ENCODE data around the gene ABL1. TPM values are rescaled to one million over a fixed set of nuclear protein-coding genes. Genes with fewer than 3 reads are reported as not detected.

Gene ABL1
- total RNA-seq, 1 donor from 2014 or later = 113 TPM

DNA sequence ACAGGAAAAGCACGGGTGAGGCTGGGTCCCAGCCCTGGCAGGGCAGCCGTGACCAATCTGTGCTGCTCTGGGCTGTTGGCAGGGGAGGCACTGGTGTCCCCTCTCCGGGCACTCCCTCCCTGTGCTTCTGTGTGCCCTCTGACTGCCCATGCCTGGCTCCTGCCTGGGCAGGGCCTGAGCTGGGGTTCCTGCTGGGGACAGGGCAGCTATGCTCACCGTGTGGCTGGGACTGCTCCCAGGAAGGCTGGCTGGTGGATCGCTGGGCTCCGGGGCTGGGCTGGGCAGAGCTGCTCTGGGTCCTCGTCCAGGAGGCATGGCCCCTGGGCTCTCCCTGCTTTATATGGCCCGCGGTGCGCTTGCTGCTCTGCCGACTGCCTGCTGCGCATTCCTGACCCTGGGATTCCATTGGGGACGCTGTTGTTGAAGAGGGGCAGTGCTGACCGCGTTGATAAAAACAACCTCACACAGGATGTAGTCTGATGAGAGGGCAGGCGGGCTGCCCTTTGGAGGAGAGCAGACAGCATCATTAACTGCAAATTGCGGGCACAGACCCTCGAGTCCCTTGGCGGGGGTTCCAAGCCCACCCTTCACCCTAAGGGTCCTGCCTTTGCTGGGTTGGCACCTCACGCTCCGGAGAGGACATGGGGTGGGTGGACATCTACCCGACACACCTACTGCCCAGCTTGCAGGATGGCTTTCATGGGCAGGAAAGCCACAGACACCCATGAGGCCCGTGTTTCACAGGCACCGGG lies 60.6 kb downstream of the ABL1 start:
- Histone ChIP-seq H3K79me2 (ENCODE audit: insufficient read depth, low read length) (peaks cover 5% of the 10 kb centered on the region), H3K4me2 (ENCODE audit: low read length) (no peak overlapping the region), H3K4me1 (ENCODE audit: insufficient read depth, low read length) (peaks cover 5% of the 10 kb centered on the region), H4K20me1 (ENCODE audit: insufficient read depth, low read length) (peaks cover 58% of the 10 kb centered on the region), H3K9me3 (ENCODE audit: insufficient read depth, low read depth, low read length) (no peaks in the 10 kb centered on the region), H3K27ac (ENCODE audit: low read depth, low read length) (no peak overlapping the region), H3K36me3 (ENCODE audit: insufficient read depth, low read length) (peaks cover 8% of the 10 kb centered on the region), H3K27me3 (ENCODE audit: insufficient read depth, low read length) (no peaks in the 10 kb centered on the region), H2AFZ (ENCODE audit: low read depth, low read length) (no peak overlapping the region), H3K4me3 (ENCODE audit: insufficient read depth, low read depth, low read length) (no peak overlapping the region), H3K9ac (ENCODE audit: low read length) (no peak overlapping the region)
- Mint-ChIP-seq H3K27ac (ENCODE audit: unreplicated experiment) (no peak overlapping the region), H3K4me3 (ENCODE audit: unreplicated experiment) (no peak overlapping the region), H3K36me3 (ENCODE audit: low read depth, unreplicated experiment) (peaks cover 4% of the 10 kb centered on the region), H3K9me3 (ENCODE audit: unreplicated experiment) (no peaks in the 10 kb centered on the region), H3K4me1 (ENCODE audit: low read depth, unreplicated experiment) (no peaks in the 10 kb centered on the region), H3K27me3 (ENCODE audit: low read depth, unreplicated experiment) (no peaks in the 10 kb centered on the region)
- no peak for TF ChIP-seq EZH2 (IDR thresholded peaks at IDR 0.05; ENCODE audit: insufficient read depth, low read length)
- TF ChIP-seq, protein P1, sequence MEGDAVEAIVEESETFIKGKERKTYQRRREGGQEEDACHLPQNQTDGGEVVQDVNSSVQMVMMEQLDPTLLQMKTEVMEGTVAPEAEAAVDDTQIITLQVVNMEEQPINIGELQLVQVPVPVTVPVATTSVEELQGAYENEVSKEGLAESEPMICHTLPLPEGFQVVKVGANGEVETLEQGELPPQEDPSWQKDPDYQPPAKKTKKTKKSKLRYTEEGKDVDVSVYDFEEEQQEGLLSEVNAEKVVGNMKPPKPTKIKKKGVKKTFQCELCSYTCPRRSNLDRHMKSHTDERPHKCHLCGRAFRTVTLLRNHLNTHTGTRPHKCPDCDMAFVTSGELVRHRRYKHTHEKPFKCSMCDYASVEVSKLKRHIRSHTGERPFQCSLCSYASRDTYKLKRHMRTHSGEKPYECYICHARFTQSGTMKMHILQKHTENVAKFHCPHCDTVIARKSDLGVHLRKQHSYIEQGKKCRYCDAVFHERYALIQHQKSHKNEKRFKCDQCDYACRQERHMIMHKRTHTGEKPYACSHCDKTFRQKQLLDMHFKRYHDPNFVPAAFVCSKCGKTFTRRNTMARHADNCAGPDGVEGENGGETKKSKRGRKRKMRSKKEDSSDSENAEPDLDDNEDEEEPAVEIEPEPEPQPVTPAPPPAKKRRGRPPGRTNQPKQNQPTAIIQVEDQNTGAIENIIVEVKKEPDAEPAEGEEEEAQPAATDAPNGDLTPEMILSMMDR (IDR thresholded peaks at IDR 0.05; ENCODE audit: insufficient read depth, low read depth, low read length) = no peak
- no peak for FAIRE-seq
- no peak for DNase-seq (ENCODE audit: low read depth)

DNA sequence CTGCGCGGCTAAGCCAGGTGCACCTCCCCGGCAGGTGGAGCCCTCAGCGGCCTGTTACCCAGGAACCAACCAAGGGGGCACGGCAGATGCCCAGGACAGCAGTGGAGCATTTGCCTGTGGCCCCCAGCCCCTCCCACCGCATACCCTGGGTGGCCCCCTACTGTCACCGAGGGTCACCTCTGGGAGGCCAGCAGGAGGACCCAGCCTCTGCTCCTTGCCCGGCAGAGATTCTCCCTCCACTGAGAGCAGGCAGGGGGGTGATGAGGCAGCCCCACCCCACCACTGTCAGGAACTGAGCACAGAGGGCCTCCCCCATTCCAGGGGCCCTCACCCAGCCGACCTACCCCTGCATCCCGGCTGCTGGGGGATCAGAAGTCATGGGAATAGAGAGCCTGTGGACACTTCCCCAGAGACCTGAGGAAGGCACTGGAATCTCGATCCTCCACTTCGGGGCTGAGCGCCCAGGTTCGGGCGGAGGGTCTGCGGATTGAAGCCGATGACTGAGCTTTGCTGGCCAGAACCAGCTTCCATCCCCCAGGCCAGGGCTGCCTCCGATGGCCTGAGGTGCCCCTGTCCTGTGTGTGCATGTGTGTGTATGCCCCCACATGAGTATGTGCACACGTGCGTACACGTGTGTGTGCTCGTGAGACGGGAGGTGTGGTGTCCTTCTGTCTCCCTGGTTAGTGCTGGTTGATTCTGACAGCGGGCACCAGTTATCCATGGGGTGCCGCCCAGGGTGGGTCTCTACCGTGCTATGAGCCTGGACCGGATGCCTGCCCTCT lies 61.4 kb downstream of the ABL1 start, which contains the start of gene QRFP:
TSS of gene QRFP (minus strand) at position 580 of the 782 bp plus-strand sequence. CDS start 2,974 bp downstream, outside the sequence.
- Histone ChIP-seq H3K9ac (ENCODE audit: low read length) (no peak within 1 kb of the TSS), H3K9me3 (ENCODE audit: insufficient read depth, low read depth, low read length) (no peaks in the 10 kb centered on the region), H3K27me3 (ENCODE audit: insufficient read depth, low read length) (no peaks in the 10 kb centered on the region), H3K4me1 (ENCODE audit: insufficient read depth, low read length) (peaks cover 5% of the 10 kb centered on the region), H3K27ac (ENCODE audit: low read depth, low read length) (no peak within 1 kb of the TSS), H3K4me3 (ENCODE audit: insufficient read depth, low read depth, low read length) (no peak within 1 kb of the TSS), H4K20me1 (ENCODE audit: insufficient read depth, low read length) (peaks cover 55% of the 10 kb centered on the region), H3K36me3 (ENCODE audit: insufficient read depth, low read length) (peaks cover 8% of the 10 kb centered on the region), H3K4me2 (ENCODE audit: low read length) (no peak within 1 kb of the TSS), H3K79me2 (ENCODE audit: insufficient read depth, low read length) (peaks cover 5% of the 10 kb centered on the region), H2AFZ (ENCODE audit: low read depth, low read length) (no peak within 1 kb of the TSS)
- Mint-ChIP-seq H3K4me1 (ENCODE audit: low read depth, unreplicated experiment) (no peaks in the 10 kb centered on the region), H3K36me3 (ENCODE audit: low read depth, unreplicated experiment) (peaks cover 4% of the 10 kb centered on the region), H3K27me3 (ENCODE audit: low read depth, unreplicated experiment) (no peaks in the 10 kb centered on the region), H3K9me3 (ENCODE audit: unreplicated experiment) (no peaks in the 10 kb centered on the region), H3K4me3 (ENCODE audit: unreplicated experiment) (no peak within 1 kb of the TSS), H3K27ac (ENCODE audit: unreplicated experiment) (peak within 1 kb of the TSS; percentile 53)
- TF ChIP-seq EZH2 (IDR thresholded peaks at IDR 0.05; ENCODE audit: insufficient read depth, low read length) = no peak
- DNase-seq (ENCODE audit: low read depth) = no peak
- no peak for FAIRE-seq

DNA sequence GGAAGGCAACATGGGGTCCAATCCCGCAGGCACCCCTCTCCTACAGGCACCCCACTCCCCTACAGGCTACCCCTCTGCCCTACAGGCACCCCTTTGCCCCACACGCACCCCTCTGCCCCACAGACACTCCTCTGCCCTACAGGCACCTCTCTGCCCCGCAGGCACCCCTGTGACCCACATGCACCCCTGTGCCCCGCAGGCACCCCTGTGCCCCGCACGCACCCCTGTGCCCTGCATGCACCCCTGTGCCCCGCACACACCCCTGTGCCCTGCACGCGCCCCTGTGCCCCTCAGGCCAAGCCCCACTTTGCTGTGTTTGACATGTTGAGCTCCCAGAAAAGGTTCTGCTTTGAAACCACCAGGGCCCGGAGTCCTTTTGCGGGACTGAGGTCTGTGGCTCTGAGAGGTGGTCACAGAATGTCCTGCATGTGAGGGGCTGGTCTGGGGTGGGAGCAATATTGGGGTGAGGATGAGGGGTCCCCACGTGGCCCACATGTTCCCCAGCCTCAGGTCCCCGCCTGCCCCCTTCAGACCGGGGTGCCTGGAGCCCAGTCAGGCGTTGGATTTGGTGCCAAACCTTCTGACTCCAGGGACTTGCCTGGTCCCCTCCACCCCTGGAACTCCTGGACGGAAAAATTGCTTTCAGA lies 62.2 kb downstream of the ABL1 start:
- no peak for FAIRE-seq
- H3K9me3 Mint-ChIP-seq (ENCODE audit: unreplicated experiment) = no peaks in the 10 kb centered on the region
- H3K4me1 Mint-ChIP-seq (ENCODE audit: low read depth, unreplicated experiment) = no peaks in the 10 kb centered on the region
- Histone ChIP-seq H3K36me3 (ENCODE audit: insufficient read depth, low read length) (peaks cover 5% of the 10 kb centered on the region), H3K9ac (ENCODE audit: low read length) (no peak overlapping the region), H3K4me3 (ENCODE audit: insufficient read depth, low read depth, low read length) (no peak overlapping the region), H2AFZ (ENCODE audit: low read depth, low read length) (no peak overlapping the region), H3K27ac (ENCODE audit: low read depth, low read length) (no peak overlapping the region), H3K4me2 (ENCODE audit: low read length) (no peak overlapping the region), H3K9me3 (ENCODE audit: insufficient read depth, low read depth, low read length) (no peaks in the 10 kb centered on the region), H3K79me2 (ENCODE audit: insufficient read depth, low read length) (no peaks in the 10 kb centered on the region), H3K4me1 (ENCODE audit: insufficient read depth, low read length) (peaks cover 5% of the 10 kb centered on the region), H4K20me1 (ENCODE audit: insufficient read depth, low read length) (peaks cover 47% of the 10 kb centered on the region), H3K27me3 (ENCODE audit: insufficient read depth, low read length) (no peaks in the 10 kb centered on the region)
- peaks cover 4% of the 10 kb centered on the region for H3K36me3 Mint-ChIP-seq (ENCODE audit: low read depth, unreplicated experiment)
- no peak overlapping the region for H3K4me3 Mint-ChIP-seq (ENCODE audit: unreplicated experiment)
- no peak for DNase-seq (ENCODE audit: low read depth)
- peak overlapping the region; percentile 41 for H3K27ac Mint-ChIP-seq (ENCODE audit: unreplicated experiment)
- no peak for TF ChIP-seq EZH2 (IDR thresholded peaks at IDR 0.05; ENCODE audit: insufficient read depth, low read length)
- TF ChIP-seq, protein P1 (IDR thresholded peaks at IDR 0.05; ENCODE audit: insufficient read depth, low read depth, low read length) = no peak
- no peaks in the 10 kb centered on the region for H3K27me3 Mint-ChIP-seq (ENCODE audit: low read depth, unreplicated experiment)

All from astrocyte (in vitro differentiated cells and primary cell).